Kidney glomerular epithelial cell (primary cell): ENCODE measurements around the gene LRP1B.
"Not testable (repeated sequence)": the region's sequence is repeated elsewhere in the genome, so short reads cannot be mapped to it uniquely, and the experiment has no call there.

ENCODE experiments used
- DNase-seq: peaks from one replicate; lab custom pipeline; 2025; lab: John Stamatoyannopoulos, UW

The LRP1B gene

GRCh38 chr2:140601801-140602200, 1529.0 kb downstream of the LRP1B start:
- DNase-seq = no peak

DNA sequence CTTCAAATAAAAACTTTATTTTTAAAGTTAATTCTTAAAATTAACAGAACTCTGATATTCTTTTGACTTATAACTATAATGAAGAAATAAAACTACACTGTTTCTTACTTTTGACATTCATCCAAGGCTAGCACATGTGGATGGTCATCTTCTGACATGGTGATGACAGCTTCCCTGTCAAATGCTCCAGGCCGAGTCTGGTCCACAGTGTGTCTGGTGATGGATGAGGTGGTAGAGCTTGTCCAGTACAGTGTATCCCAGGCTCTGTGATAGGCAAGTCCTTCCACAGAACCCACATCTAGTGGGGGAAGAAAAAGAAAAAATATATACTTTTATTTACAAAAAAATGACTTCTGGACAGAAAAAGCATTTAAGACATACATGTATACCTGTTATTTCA, 1529.5 kb downstream of the LRP1B start:
- no peak for DNase-seq

GRCh38 chr2:140600116-140600515, 1530.7 kb downstream of the LRP1B start:
- peak; percentile 68 for DNase-seq

GRCh38 chr2:140597836-140598235, 1533.0 kb downstream of the LRP1B start:
- no peak for DNase-seq

DNA sequence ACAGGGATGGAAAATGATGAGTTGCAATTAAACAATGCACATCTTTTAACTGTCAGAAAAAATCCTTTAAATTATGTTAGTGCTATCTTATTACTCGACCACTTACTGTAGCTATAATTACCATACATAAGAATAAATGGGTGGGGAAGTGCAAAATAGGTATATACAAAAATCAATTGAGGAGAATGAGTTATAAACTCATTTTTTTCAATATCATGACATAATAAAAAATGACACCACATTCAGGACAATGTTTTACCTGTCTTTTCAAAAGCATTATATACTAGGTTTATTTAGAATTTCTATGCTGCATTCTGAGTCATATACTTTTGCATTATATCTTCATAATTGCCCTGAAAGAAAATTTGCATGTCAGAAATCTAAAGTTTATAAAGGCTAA, 1533.6 kb downstream of the LRP1B start:
- DNase-seq = no peak

- no peak for DNase-seq
Observed at GRCh38 chr2:140596447-140596846, 1534.4 kb downstream of the LRP1B start.

DNA sequence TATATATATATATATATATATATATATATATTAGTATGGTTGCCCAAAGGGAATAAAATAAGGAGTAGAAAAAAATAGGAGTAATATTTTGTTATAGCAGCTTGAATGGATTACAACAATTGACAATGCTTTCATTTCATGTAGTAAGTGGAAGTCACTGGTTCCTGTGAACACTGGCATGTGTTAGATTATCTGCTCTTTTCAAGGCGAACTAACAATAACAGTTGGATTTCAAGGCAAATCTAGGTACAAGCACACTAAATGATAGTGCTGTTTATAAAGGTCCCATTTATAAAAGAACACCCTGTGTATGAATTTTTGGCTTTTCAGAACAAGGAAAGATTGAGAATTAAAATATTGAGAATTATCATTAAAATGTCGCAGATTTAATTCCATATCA, 1535.7 kb downstream of the LRP1B start:
- no peak for DNase-seq

DNA sequence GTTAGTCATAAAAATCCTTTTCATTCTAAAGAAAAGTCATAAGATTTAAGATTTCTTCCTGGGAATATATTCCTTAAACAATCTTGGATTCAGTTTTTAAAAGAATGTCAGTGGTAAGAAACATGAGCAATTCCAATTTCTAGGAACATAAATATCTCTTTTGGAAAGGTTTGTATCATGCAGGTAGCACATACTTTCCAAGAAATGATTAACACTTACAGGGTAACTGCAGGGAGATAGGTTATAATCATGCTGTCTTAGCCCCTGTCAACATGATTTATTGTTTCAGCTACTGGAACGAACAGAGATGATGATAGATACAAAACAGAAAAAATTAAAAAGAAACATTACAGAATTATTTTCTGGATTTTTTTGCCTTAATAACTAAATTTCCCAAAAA, 1537.7 kb downstream of the LRP1B start:
- DNase-seq = no peak

DNA sequence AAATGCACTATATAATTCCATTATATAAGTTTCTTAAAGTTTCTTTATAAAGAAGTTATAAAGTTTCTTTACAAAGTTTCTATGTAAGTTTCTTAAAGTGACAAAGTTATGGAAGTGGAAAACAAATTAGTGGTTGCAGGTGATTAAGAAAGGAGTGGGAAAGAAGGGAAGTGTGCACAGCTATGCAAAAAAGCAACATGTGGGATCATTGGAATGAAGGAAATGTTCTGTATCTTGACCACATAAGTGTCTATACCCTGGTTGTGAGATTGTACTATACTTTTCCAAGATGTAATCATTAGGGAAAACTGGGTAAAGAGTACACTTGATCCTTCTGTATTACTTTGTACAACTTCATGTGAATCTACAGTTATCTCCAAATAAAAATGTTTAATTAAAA, 1541.1 kb downstream of the LRP1B start:
- DNase-seq = no peak

- DNase-seq = no peak
Observed at GRCh38 chr2:140589273-140589672, 1541.5 kb downstream of the LRP1B start.

GRCh38 chr2:140586379-140586778, 1544.4 kb downstream of the LRP1B start:
- no peak for DNase-seq

GRCh38 chr2:140585016-140585415, 1545.8 kb downstream of the LRP1B start:
- no peak for DNase-seq

DNA sequence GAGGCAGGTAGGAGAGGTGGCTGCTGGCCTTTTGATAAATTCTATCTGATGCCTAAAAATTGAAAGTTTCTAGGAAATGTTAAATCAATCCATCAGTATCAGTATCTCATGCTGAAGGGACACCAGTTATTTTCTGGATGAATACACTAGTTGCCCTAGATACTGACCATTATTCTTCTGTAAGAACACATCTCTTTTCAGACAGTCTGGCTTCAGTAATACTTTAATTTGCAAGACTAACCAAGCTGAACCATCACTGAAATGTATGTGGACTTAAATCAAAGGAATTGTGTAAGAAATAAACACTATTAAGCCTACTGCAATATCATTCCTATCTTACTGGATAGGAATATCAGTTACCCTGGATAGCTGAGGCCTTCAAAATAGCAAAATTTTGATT, 1546.3 kb downstream of the LRP1B start:
- peak; percentile 14 for DNase-seq

DNA sequence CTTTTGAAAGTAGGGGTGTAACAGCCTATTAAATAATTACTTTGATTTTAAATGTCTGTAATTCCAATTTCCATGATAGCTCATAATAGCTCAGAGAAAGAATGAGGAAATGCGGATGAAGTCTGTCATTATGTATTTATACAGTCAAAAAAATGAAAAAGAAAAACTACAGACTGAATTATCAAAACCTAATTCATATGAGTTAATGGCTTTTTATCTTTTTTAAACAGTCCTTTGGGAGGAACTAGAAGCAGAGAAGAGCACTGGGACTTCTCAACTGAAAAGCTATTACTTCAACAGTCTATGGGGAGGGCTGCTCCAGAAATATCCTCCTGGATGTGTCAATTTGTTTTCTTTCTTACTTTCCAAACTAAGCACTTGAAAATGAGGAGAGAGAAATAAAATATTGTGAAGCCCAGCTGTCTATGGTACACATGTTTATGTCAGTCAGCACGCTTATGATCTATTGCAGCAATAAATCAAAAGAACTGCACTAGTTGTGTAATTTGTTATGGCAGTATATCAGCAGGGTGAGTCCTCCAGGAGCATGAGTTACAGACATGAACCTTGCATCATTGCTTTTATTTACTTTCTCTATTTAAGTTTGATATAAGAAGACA, 1550.2 kb downstream of the LRP1B start:
- no peak for DNase-seq

DNA sequence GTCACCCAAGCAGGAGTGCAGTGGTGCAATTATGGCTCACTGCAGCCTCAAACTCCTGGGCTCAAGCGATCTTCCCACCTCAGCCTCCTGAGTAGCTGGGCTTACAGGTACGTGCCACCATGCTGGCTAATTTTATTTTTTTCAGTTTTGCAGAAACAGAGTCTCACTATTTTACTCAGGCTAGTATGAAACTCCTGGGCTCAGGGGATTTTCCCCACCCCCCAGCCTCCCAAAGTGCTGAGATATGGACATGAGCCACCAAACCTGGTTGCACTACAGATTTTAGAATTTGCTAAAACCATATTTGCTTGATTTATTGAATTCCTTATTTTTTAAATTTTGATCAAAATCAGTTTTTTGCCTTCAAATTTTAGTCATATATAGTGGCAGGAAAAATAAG, 1553.4 kb downstream of the LRP1B start:
- DNase-seq = no peak

GRCh38 chr2:140567734-140568133, 1563.1 kb downstream of the LRP1B start:
- no peak for DNase-seq

GRCh38 chr2:140565756-140566155, 1565.1 kb downstream of the LRP1B start:
- DNase-seq = no peak

GRCh38 chr2:140555701-140556100, 1575.1 kb downstream of the LRP1B start:
- no peak for DNase-seq

- no peak for DNase-seq
Observed at GRCh38 chr2:140552634-140553033, 1578.2 kb downstream of the LRP1B start.

- DNase-seq = peak; percentile 66
Observed at GRCh38 chr2:140551287-140551686, 1579.5 kb downstream of the LRP1B start.

GRCh38 chr2:140550821-140551220, 1580.0 kb downstream of the LRP1B start:
- DNase-seq = no peak

- not testable (repeated sequence) for DNase-seq
Observed at GRCh38 chr2:140544769-140545168, 1586.0 kb downstream of the LRP1B start.

- no peak for DNase-seq
Observed at GRCh38 chr2:140542627-140543026, 1588.2 kb downstream of the LRP1B start.

DNA sequence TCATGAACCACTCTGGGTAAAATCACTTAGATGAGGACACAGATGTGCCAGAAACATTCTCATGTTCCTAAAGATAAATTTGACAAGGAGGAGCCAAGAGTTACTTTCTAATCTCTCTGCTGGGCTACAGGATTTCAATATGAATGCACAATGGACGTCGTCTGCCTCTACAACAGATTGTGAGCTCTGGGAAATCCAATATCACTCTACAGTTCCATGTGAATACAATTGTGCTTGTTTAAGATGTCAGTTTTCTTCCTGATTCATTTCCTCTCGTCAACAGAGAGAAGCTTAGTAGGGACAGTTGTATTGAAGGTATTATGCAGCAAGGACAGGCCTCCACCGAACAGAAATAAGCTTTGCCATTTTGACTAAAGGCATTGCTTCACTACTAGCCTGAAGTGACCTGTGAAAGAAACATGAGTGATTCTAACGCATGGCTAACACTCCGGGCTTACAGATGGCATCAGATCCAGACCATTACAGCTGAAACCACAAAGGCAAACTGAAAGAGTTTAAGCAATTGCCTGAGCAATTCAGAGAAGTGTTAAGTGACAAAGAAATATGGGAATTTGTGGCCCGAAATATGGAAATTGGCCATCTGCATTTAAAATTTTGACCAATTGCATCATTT, 1591.5 kb downstream of the LRP1B start:
- DNase-seq = no peak
